A673 (cell line): Measurements from ENCODE around the gene FGF14.

Source experiments
- EZH2 ChIP-seq: fragments of 200-600 bp; sonication (generic); IDR thresholded peaks from 2 replicates; pipeline ENCODE4 v1.6.1; 2017; ENCODE audit warnings: borderline replicate concordance, low read depth, mild to moderate bottlenecking, mixed read lengths, antibody characterized with exemption, low read length; ENCODE audit not compliant: poor library complexity, severe bottlenecking
- TF ChIP-seq, protein P1 (sequence below): fragments of 300-800, 200-600 bp; sonication (generic); conservative IDR thresholded peaks from 2 replicates; pipeline ENCODE4 v1.5.1; 2017; ENCODE audit warnings: low read depth, mild to moderate bottlenecking, antibody characterized with exemption, low read length, moderate library complexity, mixed read lengths

DNA sequence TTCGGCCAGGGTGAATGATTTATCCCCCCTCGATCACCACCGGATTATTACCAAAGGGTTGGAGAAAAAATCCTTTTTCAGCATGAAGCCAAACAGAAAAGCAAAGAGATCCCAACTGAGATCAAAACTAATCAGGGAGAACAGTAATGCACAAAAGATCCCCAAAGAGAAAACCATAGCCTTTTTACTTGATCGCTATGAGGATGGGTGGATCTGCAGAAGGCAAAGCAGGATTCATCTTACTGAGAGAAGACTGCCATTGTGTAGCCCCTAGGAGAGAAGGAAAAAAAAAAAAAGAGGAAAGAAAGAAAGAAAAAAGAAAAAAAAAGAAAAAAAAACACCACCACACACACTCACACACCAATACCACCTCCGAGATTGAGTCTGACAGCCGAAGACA lies at the start of gene FGF14:
- TF ChIP-seq, protein P1, sequence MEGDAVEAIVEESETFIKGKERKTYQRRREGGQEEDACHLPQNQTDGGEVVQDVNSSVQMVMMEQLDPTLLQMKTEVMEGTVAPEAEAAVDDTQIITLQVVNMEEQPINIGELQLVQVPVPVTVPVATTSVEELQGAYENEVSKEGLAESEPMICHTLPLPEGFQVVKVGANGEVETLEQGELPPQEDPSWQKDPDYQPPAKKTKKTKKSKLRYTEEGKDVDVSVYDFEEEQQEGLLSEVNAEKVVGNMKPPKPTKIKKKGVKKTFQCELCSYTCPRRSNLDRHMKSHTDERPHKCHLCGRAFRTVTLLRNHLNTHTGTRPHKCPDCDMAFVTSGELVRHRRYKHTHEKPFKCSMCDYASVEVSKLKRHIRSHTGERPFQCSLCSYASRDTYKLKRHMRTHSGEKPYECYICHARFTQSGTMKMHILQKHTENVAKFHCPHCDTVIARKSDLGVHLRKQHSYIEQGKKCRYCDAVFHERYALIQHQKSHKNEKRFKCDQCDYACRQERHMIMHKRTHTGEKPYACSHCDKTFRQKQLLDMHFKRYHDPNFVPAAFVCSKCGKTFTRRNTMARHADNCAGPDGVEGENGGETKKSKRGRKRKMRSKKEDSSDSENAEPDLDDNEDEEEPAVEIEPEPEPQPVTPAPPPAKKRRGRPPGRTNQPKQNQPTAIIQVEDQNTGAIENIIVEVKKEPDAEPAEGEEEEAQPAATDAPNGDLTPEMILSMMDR: no peak
- TF ChIP-seq EZH2: no peak
